ENCODE measurements around the gene ERGIC1.

Gene ERGIC1

DNA sequence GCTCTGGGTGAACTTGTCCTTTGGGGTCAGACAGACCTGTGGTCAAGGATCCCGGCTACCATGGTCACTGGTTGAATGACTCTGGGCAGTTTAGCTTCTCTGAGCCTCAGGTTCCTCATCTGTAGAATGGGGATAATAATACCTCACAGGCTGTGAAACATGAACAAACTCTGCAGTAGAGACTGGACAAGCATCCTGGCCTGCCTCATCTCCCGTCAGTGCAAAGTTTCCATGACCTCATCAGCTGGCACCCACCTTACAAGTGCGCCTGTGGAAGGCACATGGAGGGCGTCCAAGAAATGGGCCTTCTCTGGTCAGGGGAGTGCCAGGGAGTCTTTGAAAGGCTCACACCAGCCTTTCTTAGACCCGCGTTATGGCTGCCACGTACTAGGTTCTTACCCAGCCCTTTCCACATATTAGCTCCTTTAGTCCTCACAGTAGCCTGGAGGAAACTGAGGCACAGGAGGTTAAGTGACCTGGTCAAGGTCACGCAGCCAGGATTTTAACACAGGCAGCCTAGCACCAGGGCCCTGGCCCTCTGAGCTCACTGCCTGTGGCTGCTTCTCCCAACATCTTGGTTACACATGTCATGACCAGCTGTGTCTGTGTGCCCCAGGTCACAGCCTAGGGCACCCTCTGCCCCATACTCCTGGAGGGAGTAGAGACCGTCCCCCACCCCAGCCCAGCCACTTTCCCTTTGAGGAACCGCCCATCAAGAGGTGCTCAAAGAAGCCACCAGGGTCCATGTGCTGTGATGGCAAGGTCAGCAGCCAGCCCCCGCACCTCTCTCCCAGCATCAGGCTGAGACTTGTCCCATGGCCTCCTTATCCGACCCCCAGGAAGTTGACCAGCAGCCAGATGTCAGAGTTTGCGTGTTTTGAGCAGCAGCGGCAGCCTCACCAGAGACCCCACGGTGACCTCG lies 85.7 kb downstream of the ERGIC1 start:
- no peaks in the 10 kb centered on the region for H3K9me3 ChIP-seq (ENCODE audit: control insufficient read depth, insufficient read depth, low read length)
- H3K36me3 ChIP-seq (ENCODE audit: control insufficient read depth, insufficient read depth, low read length): peaks cover 41% of the 10 kb centered on the region
- H3K27me3 ChIP-seq (ENCODE audit: control insufficient read depth, insufficient read depth, low read length): no peaks in the 10 kb centered on the region
- no peak overlapping the region for H3K4me3 ChIP-seq (ENCODE audit: low read depth, low read length)
- H3K9ac ChIP-seq (ENCODE audit: low read depth, low read length): no peak overlapping the region
- H3K4me1 ChIP-seq (ENCODE audit: control insufficient read depth, insufficient read depth, low read length): no peaks in the 10 kb centered on the region

GRCh38 chr5:172920447-172920849 lies 86.4 kb downstream of the ERGIC1 start:
- H3K36me3 ChIP-seq (ENCODE audit: control insufficient read depth, insufficient read depth, low read length): peaks cover 38% of the 10 kb centered on the region
- H3K4me3 ChIP-seq (ENCODE audit: low read depth, low read length): no peak overlapping the region
- H3K9me3 ChIP-seq (ENCODE audit: control insufficient read depth, insufficient read depth, low read length): no peaks in the 10 kb centered on the region
- H3K27me3 ChIP-seq (ENCODE audit: control insufficient read depth, insufficient read depth, low read length): no peaks in the 10 kb centered on the region
- H3K9ac ChIP-seq (ENCODE audit: low read depth, low read length): no peak overlapping the region
- no peaks in the 10 kb centered on the region for H3K4me1 ChIP-seq (ENCODE audit: control insufficient read depth, insufficient read depth, low read length)

- Histone ChIP-seq H3K4me3 (ENCODE audit: low read depth, low read length) (no peak overlapping the region), H3K9ac (ENCODE audit: low read depth, low read length) (no peak overlapping the region), H3K27me3 (ENCODE audit: control insufficient read depth, insufficient read depth, low read length) (no peaks in the 10 kb centered on the region), H3K9me3 (ENCODE audit: control insufficient read depth, insufficient read depth, low read length) (no peaks in the 10 kb centered on the region), H3K4me1 (ENCODE audit: control insufficient read depth, insufficient read depth, low read length) (no peaks in the 10 kb centered on the region), H3K36me3 (ENCODE audit: control insufficient read depth, insufficient read depth, low read length) (peaks cover 33% of the 10 kb centered on the region)
These were observed 86.9 kb downstream of the ERGIC1 start for GRCh38 chr5:172920995-172921394.

- Histone ChIP-seq H3K27me3 (ENCODE audit: control insufficient read depth, insufficient read depth, low read length) (no peaks in the 10 kb centered on the region), H3K9ac (ENCODE audit: low read depth, low read length) (no peak overlapping the region), H3K9me3 (ENCODE audit: control insufficient read depth, insufficient read depth, low read length) (no peaks in the 10 kb centered on the region), H3K4me1 (ENCODE audit: control insufficient read depth, insufficient read depth, low read length) (no peaks in the 10 kb centered on the region), H3K36me3 (ENCODE audit: control insufficient read depth, insufficient read depth, low read length) (peaks cover 36% of the 10 kb centered on the region), H3K4me3 (ENCODE audit: low read depth, low read length) (no peak overlapping the region)
These were observed 87.9 kb downstream of the ERGIC1 start for GRCh38 chr5:172921906-172922305.

DNA sequence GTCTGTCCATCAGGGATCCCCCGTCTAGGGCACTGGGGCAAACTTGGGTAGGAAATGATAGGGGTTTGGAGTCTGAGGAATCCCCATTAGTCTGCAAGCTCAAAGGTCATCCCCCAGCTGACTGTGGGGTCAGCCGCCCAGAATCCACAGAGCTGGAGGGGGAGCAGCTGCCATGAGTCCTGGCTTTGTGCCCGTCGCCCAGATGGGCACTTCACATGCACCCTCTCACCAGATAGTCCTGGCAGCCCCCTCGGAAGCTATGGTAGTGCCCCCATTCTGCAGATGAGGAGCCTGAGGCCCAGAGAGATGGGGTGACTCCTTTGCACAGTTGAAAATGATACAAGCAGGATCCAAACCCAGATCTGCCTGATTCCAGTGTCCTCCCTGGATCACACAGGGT lies 89.5 kb downstream of the ERGIC1 start:
- no peaks in the 10 kb centered on the region for H3K9me3 ChIP-seq (ENCODE audit: control insufficient read depth, insufficient read depth, low read length)
- H3K4me1 ChIP-seq (ENCODE audit: control insufficient read depth, insufficient read depth, low read length): no peaks in the 10 kb centered on the region
- H3K36me3 ChIP-seq (ENCODE audit: control insufficient read depth, insufficient read depth, low read length): peaks cover 33% of the 10 kb centered on the region
- H3K4me3 ChIP-seq (ENCODE audit: low read depth, low read length): no peak overlapping the region
- no peak overlapping the region for H3K9ac ChIP-seq (ENCODE audit: low read depth, low read length)
- H3K27me3 ChIP-seq (ENCODE audit: control insufficient read depth, insufficient read depth, low read length): no peaks in the 10 kb centered on the region

GRCh38 chr5:172925336-172925948 lies 91.4 kb downstream of the ERGIC1 start:
- no peaks in the 10 kb centered on the region for H3K27me3 ChIP-seq (ENCODE audit: control insufficient read depth, insufficient read depth, low read length)
- H3K9me3 ChIP-seq (ENCODE audit: control insufficient read depth, insufficient read depth, low read length): no peaks in the 10 kb centered on the region
- no peak overlapping the region for H3K4me3 ChIP-seq (ENCODE audit: low read depth, low read length)
- H3K9ac ChIP-seq (ENCODE audit: low read depth, low read length): no peak overlapping the region
- no peaks in the 10 kb centered on the region for H3K4me1 ChIP-seq (ENCODE audit: control insufficient read depth, insufficient read depth, low read length)
- H3K36me3 ChIP-seq (ENCODE audit: control insufficient read depth, insufficient read depth, low read length): peaks cover 25% of the 10 kb centered on the region

GRCh38 chr5:172926008-172926523 lies 92.0 kb downstream of the ERGIC1 start:
- no peak overlapping the region for H3K4me3 ChIP-seq (ENCODE audit: low read depth, low read length)
- H3K27me3 ChIP-seq (ENCODE audit: control insufficient read depth, insufficient read depth, low read length): no peaks in the 10 kb centered on the region
- H3K4me1 ChIP-seq (ENCODE audit: control insufficient read depth, insufficient read depth, low read length): no peaks in the 10 kb centered on the region
- H3K9me3 ChIP-seq (ENCODE audit: control insufficient read depth, insufficient read depth, low read length): no peaks in the 10 kb centered on the region
- H3K9ac ChIP-seq (ENCODE audit: low read depth, low read length): no peak overlapping the region
- H3K36me3 ChIP-seq (ENCODE audit: control insufficient read depth, insufficient read depth, low read length): peaks cover 25% of the 10 kb centered on the region

GRCh38 chr5:172926796-172927195 lies 92.7 kb downstream of the ERGIC1 start:
- Histone ChIP-seq H3K36me3 (ENCODE audit: control insufficient read depth, insufficient read depth, low read length) (peaks cover 19% of the 10 kb centered on the region), H3K9me3 (ENCODE audit: control insufficient read depth, insufficient read depth, low read length) (no peaks in the 10 kb centered on the region), H3K4me1 (ENCODE audit: control insufficient read depth, insufficient read depth, low read length) (no peaks in the 10 kb centered on the region), H3K4me3 (ENCODE audit: low read depth, low read length) (no peak overlapping the region), H3K9ac (ENCODE audit: low read depth, low read length) (no peak overlapping the region), H3K27me3 (ENCODE audit: control insufficient read depth, insufficient read depth, low read length) (no peaks in the 10 kb centered on the region)

DNA sequence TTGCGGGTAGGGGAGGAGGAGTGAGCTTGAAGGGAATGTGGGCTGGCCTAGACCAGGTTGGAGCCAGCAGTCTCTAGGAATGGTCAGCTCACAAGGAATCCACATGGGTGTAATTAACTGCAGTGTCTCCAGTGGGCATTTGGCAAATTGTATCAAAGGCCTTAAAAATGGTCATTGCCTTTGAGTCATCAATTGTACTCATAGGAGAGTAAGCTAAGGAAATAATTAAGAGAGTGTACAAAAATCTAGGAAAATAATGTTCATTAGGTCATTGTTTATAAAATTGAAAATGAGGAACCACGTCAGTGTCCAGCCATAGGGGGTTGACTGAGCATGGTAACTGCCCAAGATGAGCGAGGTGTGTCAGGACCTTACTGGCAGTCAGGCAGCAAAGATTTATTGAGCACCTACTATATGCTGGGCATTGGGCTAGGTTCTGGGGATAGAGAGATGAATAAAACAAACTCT lies 95.4 kb downstream of the ERGIC1 start:
- no peaks in the 10 kb centered on the region for H3K9me3 ChIP-seq (ENCODE audit: control insufficient read depth, insufficient read depth, low read length)
- no peak overlapping the region for H3K9ac ChIP-seq (ENCODE audit: low read depth, low read length)
- no peaks in the 10 kb centered on the region for H3K27me3 ChIP-seq (ENCODE audit: control insufficient read depth, insufficient read depth, low read length)
- H3K4me1 ChIP-seq (ENCODE audit: control insufficient read depth, insufficient read depth, low read length): peaks cover 3% of the 10 kb centered on the region
- peaks cover 17% of the 10 kb centered on the region for H3K36me3 ChIP-seq (ENCODE audit: control insufficient read depth, insufficient read depth, low read length)
- H3K4me3 ChIP-seq (ENCODE audit: low read depth, low read length): no peak overlapping the region

- no peak overlapping the region for H3K9ac ChIP-seq (ENCODE audit: low read depth, low read length)
- no peak overlapping the region for H3K4me3 ChIP-seq (ENCODE audit: low read depth, low read length)
- peaks cover 3% of the 10 kb centered on the region for H3K4me1 ChIP-seq (ENCODE audit: control insufficient read depth, insufficient read depth, low read length)
- peaks cover 18% of the 10 kb centered on the region for H3K36me3 ChIP-seq (ENCODE audit: control insufficient read depth, insufficient read depth, low read length)
- H3K27me3 ChIP-seq (ENCODE audit: control insufficient read depth, insufficient read depth, low read length): no peaks in the 10 kb centered on the region
- H3K9me3 ChIP-seq (ENCODE audit: control insufficient read depth, insufficient read depth, low read length): no peaks in the 10 kb centered on the region
These were observed 97.0 kb downstream of the ERGIC1 start for GRCh38 chr5:172931001-172931536.

DNA sequence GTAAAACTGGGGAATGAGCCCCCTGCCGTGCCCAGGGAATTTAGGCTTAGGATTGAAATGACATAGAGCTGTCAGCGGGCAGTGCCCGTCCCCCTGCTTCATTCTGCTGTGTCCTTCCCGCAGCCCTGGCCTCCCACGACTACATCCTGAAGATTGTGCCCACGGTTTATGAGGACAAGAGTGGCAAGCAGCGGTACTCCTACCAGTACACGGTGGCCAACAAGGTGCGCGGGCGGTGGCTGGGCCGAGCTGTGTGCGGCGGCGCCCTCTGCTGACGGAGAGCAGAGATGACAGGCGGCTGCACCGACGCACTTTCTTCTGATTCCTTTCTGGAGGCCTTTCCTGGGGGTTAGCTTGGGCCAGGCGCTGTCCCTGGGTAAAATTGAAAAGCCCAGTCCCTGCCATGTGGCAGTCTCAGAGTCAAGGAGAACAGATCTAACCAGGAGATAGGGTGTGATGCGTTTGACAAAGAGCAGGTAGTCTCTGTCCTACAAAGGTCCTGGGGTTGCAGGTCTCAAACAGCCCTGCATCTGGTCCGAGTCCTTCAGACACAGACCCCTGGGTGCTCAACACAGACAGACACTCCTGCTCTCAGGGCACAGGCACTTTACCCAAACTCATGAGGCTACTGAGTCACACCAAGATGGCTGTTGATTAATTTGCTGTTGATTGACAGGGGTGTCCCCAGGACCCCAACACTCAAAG lies 98.4 kb downstream of the ERGIC1 start:
- H3K9ac ChIP-seq (ENCODE audit: low read depth, low read length): no peak overlapping the region
- no peaks in the 10 kb centered on the region for H3K9me3 ChIP-seq (ENCODE audit: control insufficient read depth, insufficient read depth, low read length)
- no peaks in the 10 kb centered on the region for H3K27me3 ChIP-seq (ENCODE audit: control insufficient read depth, insufficient read depth, low read length)
- H3K4me3 ChIP-seq (ENCODE audit: low read depth, low read length): no peak overlapping the region
- H3K4me1 ChIP-seq (ENCODE audit: control insufficient read depth, insufficient read depth, low read length): peaks cover 3% of the 10 kb centered on the region
- peaks cover 20% of the 10 kb centered on the region for H3K36me3 ChIP-seq (ENCODE audit: control insufficient read depth, insufficient read depth, low read length)

All from iPS-15b (cell line).